GM13976 (cell line): ENCODE measurements around the gene AQP11.

ENCODE experiments used
- DNase-seq: peaks from one replicate; pipeline ENCODE4 v3.0.0; 2012; ENCODE audit warnings: low spot score
- CTCF ChIP-seq: IDR thresholded peaks from 2 replicates; pipeline ENCODE4 v1.5.1; 2012; ENCODE audit warnings: borderline replicate concordance, mild to moderate bottlenecking; ENCODE audit not compliant: insufficient read depth; ENCODE audit errors: extremely low read depth, missing control alignments, control extremely low read depth
- in situ Hi-C: fragments of 300-500 bp; cut with MboI; formaldehyde crosslinking; loops from one replicate; pipeline ENCODE4 v1.12.0; 2022; ENCODE audit warnings: low sequenced_read_pairs, mixed read lengths, inconsistent platforms; ENCODE audit not compliant: unreplicated experiment

Gene AQP11

GRCh38 chr11:77656362-77656761, 66.6 kb downstream of the AQP11 start:
- no peak for TF ChIP-seq CTCF
- in situ Hi-C loops, result no loop called here
- no peak for DNase-seq

- TF ChIP-seq CTCF, result no peak
- no peak for DNase-seq
- in situ Hi-C loops, result no loop called here
Observed at GRCh38 chr11:77658213-77659013, 68.7 kb downstream of the AQP11 start.
